Stomach (tissue), 4 donors: ENCODE results near the gene ARHGAP33.

Experiments used
- EP300 ChIP-seq: sonication (generic); formaldehyde crosslinking; IDR thresholded peaks from one replicate; pipeline ENCODE4 v1.6.1; 2017; ENCODE audit warnings: antibody characterized with exemption
- POLR2A ChIP-seq, 4 donors: fragments of 450-650 bp; IDR thresholded peaks; one replicate each; pipeline ENCODE4 v1.6.1; 2016; ENCODE audit warnings: antibody characterized with exemption in 4 of 4, control low read depth in 2 of 4, mild to moderate bottlenecking in 1 of 4, moderate library complexity in 1 of 4
- POLR2AphosphoS5 ChIP-seq, 3 donors: sonication (generic); formaldehyde crosslinking; IDR thresholded peaks; one replicate each; pipeline ENCODE4 v1.6.1; 2016; ENCODE audit warnings: antibody characterized with exemption in 3 of 3
- TF ChIP-seq, protein P1 (sequence below), 7 experiments: fragments of 450-650 bp in 4 of 7; fragments of 200-600 bp in 3 of 7; sonication (generic) in 3 of 7; IDR thresholded peaks; one replicate each; pipeline ENCODE4 v1.5.1; 2016 to 2019; ENCODE audit warnings: antibody characterized with exemption in 7 of 7, control low read depth in 2 of 7, mild to moderate bottlenecking in 1 of 7

- TF ChIP-seq POLR2A (IDR thresholded peaks at IDR 0.05) = no peak
- TF ChIP-seq, protein P1, sequence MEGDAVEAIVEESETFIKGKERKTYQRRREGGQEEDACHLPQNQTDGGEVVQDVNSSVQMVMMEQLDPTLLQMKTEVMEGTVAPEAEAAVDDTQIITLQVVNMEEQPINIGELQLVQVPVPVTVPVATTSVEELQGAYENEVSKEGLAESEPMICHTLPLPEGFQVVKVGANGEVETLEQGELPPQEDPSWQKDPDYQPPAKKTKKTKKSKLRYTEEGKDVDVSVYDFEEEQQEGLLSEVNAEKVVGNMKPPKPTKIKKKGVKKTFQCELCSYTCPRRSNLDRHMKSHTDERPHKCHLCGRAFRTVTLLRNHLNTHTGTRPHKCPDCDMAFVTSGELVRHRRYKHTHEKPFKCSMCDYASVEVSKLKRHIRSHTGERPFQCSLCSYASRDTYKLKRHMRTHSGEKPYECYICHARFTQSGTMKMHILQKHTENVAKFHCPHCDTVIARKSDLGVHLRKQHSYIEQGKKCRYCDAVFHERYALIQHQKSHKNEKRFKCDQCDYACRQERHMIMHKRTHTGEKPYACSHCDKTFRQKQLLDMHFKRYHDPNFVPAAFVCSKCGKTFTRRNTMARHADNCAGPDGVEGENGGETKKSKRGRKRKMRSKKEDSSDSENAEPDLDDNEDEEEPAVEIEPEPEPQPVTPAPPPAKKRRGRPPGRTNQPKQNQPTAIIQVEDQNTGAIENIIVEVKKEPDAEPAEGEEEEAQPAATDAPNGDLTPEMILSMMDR (IDR thresholded peaks at IDR 0.05) = no peak
- TF ChIP-seq POLR2AphosphoS5 (IDR thresholded peaks at IDR 0.05) = no peak
- no peak for TF ChIP-seq EP300
Measured at GRCh38 chr19:35755131-35755549, 20.2 kb upstream of the ARHGAP33 start.
